DOHH2 (cell line): ENCODE results near the gene NCKAP1.

ENCODE experiments used
- H3F3A ChIP-seq: fragments of 200-600 bp; sonication (generic), shearing (Covaris generic); 2 replicates; pipeline ENCODE4 v1.6.0; 2016; ENCODE audit warnings: antibody characterized with exemption, mild to moderate bottlenecking; ENCODE audit not compliant: control insufficient read depth, insufficient read depth
- H3K27ac ChIP-seq: fragments of 200-600 bp; sonication (generic); 2 replicates; pipeline ENCODE4 v1.5.1; 2014; ENCODE audit warnings: low read depth, mild to moderate bottlenecking, low read length, moderate library complexity
- H3K27me3 ChIP-seq: fragments of 200-600 bp; sonication (generic); 2 replicates; pipeline ENCODE4 v1.6.1; 2014; ENCODE audit warnings: mild to moderate bottlenecking, low read length, mixed read lengths; ENCODE audit not compliant: control insufficient read depth
- H3K36me3 ChIP-seq: fragments of 200-600 bp; sonication (generic); 2 replicates; pipeline ENCODE4 v1.6.1; 2014; ENCODE audit warnings: mild to moderate bottlenecking, low read length, moderate library complexity, mixed read lengths; ENCODE audit not compliant: control insufficient read depth
- H3K4me1 ChIP-seq: fragments of 200-600 bp; sonication (generic); 2 replicates; pipeline ENCODE4 v1.6.1; 2014; ENCODE audit warnings: mild to moderate bottlenecking, low read length, mixed read lengths; ENCODE audit not compliant: control insufficient read depth
- H3K4me2 ChIP-seq: fragments of 200-600 bp; sonication (generic); 2 replicates; pipeline ENCODE4 v1.6.0; 2014; ENCODE audit warnings: mild to moderate bottlenecking, low read length, moderate library complexity
- H3K4me3 ChIP-seq: fragments of 200-600 bp; sonication (generic); 2 replicates; pipeline ENCODE4 v1.5.1; 2014; ENCODE audit warnings: mild to moderate bottlenecking, low read length, mixed read lengths
- H3K79me2 ChIP-seq: fragments of 200-600 bp; sonication (generic); 2 replicates; pipeline ENCODE4 v1.6.1; 2014; ENCODE audit warnings: mild to moderate bottlenecking, low read length, mixed read lengths; ENCODE audit not compliant: control insufficient read depth
- H3K9me2 ChIP-seq: fragments of 200-600 bp; sonication (generic); replicated peaks from 2 replicates; pipeline ENCODE4 v1.6.1; 2014; ENCODE audit warnings: mild to moderate bottlenecking, low read length, mixed read lengths; ENCODE audit not compliant: control insufficient read depth
- H3K9me3 ChIP-seq: fragments of 200-600 bp; sonication (generic); 2 replicates; pipeline ENCODE4 v1.6.1; 2014; ENCODE audit warnings: antibody characterized with exemption, low read length, mixed read lengths; ENCODE audit not compliant: control insufficient read depth, insufficient read depth
- H4K20me1 ChIP-seq: fragments of 200-600 bp; sonication (generic); 2 replicates; pipeline ENCODE4 v1.6.0; 2014; ENCODE audit warnings: low read depth, mild to moderate bottlenecking, antibody characterized with exemption, low read length, moderate library complexity; ENCODE audit not compliant: control insufficient read depth, insufficient read depth
- EZH2phosphoT487 ChIP-seq: fragments of 200-600 bp; sonication (generic); IDR thresholded peaks from 2 replicates; pipeline ENCODE4 v1.6.1; 2017; ENCODE audit warnings: borderline replicate concordance, mild to moderate bottlenecking, antibody characterized with exemption, low read length, moderate library complexity, mixed read lengths
- TF ChIP-seq, protein P1 (sequence below): fragments of 200-600 bp; sonication (generic); IDR thresholded peaks from one replicate; pipeline ENCODE4 v1.5.1; 2014; ENCODE audit warnings: antibody characterized with exemption, mild to moderate bottlenecking, low read depth, low read length; ENCODE audit not compliant: poor library complexity, severe bottlenecking

The NCKAP1 gene

DNA sequence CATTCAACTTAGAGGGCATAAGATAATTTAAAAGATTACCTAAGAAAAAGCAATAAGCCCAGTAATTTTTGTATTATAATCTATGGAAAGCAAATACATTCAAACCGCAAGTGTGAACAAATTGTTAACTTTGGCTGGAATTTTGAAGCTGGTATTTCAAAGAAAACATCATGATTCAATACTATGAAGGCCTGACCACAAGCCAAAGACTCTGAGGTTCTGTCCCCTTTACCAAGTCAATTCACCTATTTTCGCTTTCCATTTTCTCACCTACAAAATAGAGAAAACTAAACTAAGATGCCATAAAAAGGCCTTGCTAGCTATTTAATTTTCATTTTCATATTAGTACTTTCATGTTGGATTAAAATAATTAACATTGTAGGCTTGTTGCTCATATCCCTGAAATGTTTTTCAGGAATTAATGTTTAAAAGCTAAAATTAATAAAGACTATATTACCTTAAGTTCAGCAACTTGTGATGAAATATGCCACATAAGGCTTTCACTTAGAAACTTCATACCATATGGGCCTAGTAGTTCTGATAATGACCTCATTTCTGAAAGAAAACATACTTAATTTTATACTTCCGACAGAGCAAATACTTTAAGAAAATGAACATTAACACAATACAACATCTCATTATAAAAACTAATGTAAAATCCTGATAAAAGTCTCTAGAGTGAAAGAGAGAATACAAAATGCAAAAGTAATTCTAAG lies 86.2 kb downstream of the NCKAP1 start:
- Histone ChIP-seq H3K4me3 (no peak overlapping the region), H3K27me3 (no peaks in the 10 kb centered on the region), H3K9me2 (no peaks in the 10 kb centered on the region), H3F3A (no peaks in the 10 kb centered on the region), H3K27ac (no peak overlapping the region), H3K36me3 (no peaks in the 10 kb centered on the region), H3K9me3 (no peaks in the 10 kb centered on the region), H3K4me1 (peaks cover 8% of the 10 kb centered on the region), H3K79me2 (no peaks in the 10 kb centered on the region), H3K4me2 (no peak overlapping the region), H4K20me1 (no peaks in the 10 kb centered on the region)
- no peak for TF ChIP-seq EZH2phosphoT487
- TF ChIP-seq, protein P1, sequence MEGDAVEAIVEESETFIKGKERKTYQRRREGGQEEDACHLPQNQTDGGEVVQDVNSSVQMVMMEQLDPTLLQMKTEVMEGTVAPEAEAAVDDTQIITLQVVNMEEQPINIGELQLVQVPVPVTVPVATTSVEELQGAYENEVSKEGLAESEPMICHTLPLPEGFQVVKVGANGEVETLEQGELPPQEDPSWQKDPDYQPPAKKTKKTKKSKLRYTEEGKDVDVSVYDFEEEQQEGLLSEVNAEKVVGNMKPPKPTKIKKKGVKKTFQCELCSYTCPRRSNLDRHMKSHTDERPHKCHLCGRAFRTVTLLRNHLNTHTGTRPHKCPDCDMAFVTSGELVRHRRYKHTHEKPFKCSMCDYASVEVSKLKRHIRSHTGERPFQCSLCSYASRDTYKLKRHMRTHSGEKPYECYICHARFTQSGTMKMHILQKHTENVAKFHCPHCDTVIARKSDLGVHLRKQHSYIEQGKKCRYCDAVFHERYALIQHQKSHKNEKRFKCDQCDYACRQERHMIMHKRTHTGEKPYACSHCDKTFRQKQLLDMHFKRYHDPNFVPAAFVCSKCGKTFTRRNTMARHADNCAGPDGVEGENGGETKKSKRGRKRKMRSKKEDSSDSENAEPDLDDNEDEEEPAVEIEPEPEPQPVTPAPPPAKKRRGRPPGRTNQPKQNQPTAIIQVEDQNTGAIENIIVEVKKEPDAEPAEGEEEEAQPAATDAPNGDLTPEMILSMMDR = no peak

DNA sequence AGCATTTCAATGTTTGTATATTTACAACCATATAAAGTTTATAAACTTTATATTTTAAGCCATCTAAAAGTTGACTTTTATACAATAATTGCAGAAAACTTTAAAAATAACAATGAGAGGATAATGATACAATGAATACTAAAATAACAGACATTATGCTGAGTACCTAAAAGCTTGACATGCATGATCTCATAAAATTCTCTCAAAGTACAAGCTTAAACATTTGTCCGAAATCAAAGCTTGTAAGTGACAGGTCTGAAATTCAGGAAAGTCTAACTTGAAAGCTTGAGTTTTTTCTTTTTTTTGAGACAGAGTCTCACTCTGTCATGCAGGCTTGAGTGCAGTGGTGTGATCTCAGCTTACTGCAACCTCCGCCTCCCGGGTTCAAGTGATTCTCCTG lies 87.7 kb downstream of the NCKAP1 start:
- H3K27me3 ChIP-seq = no peaks in the 10 kb centered on the region
- peaks cover 10% of the 10 kb centered on the region for H3K4me1 ChIP-seq
- H3K36me3 ChIP-seq = no peaks in the 10 kb centered on the region

DNA sequence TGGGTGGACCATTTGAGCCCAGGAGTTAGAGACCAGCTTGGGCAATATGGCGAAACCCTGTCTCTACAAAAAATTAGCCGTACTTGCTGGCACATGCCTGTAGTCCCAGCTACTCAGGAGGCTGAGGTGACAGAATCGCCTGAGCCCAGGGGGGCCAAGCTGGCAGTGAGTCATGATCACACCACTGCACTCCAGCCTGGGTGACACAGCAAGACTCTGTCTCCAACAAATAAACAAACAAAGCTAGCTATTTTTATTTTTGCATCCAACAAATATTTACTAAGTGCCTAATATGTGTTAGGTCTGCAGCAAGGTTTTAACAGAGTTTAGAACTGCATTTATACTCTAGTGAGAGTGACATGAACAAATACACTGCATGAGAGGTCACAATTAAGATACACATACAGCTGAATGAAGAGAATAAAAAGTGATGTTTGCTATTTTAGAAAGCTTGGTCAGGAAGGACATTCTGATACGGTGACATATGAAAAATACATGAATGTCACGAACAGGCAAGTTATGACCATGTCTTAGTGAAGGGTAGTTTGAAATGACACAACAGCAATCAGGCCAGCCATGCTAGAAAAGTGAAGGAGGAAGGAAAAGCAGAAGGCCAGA lies 88.6 kb downstream of the NCKAP1 start:
- Histone ChIP-seq H3F3A (no peaks in the 10 kb centered on the region), H3K4me2 (no peak overlapping the region), H3K4me1 (peaks cover 12% of the 10 kb centered on the region), H3K79me2 (no peaks in the 10 kb centered on the region), H3K27me3 (no peaks in the 10 kb centered on the region), H3K4me3 (no peak overlapping the region), H3K36me3 (no peaks in the 10 kb centered on the region), H3K27ac (no peak overlapping the region), H3K9me2 (no peaks in the 10 kb centered on the region), H4K20me1 (no peaks in the 10 kb centered on the region), H3K9me3 (no peaks in the 10 kb centered on the region)
- TF ChIP-seq, protein P1 = no peak
- no peak for TF ChIP-seq EZH2phosphoT487

More for the DNA sequence above, 87.7 kb downstream of the NCKAP1 start:
- H3K4me2 ChIP-seq = no peak overlapping the region
- no peaks in the 10 kb centered on the region for H3K79me2 ChIP-seq
- H4K20me1 ChIP-seq = no peaks in the 10 kb centered on the region
- no peak overlapping the region for H3K4me3 ChIP-seq
- no peaks in the 10 kb centered on the region for H3F3A ChIP-seq
- TF ChIP-seq, protein P1 = no peak
- no peak for TF ChIP-seq EZH2phosphoT487
- no peaks in the 10 kb centered on the region for H3K9me3 ChIP-seq
- H3K27ac ChIP-seq = no peak overlapping the region
- no peaks in the 10 kb centered on the region for H3K9me2 ChIP-seq
